ENCODE data around the gene FADS2.

GRCh38 chr11:61800331-61801281 is 27.5 kb upstream of the FADS2 start:
- TF ChIP-seq, protein P1, sequence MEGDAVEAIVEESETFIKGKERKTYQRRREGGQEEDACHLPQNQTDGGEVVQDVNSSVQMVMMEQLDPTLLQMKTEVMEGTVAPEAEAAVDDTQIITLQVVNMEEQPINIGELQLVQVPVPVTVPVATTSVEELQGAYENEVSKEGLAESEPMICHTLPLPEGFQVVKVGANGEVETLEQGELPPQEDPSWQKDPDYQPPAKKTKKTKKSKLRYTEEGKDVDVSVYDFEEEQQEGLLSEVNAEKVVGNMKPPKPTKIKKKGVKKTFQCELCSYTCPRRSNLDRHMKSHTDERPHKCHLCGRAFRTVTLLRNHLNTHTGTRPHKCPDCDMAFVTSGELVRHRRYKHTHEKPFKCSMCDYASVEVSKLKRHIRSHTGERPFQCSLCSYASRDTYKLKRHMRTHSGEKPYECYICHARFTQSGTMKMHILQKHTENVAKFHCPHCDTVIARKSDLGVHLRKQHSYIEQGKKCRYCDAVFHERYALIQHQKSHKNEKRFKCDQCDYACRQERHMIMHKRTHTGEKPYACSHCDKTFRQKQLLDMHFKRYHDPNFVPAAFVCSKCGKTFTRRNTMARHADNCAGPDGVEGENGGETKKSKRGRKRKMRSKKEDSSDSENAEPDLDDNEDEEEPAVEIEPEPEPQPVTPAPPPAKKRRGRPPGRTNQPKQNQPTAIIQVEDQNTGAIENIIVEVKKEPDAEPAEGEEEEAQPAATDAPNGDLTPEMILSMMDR (IDR thresholded peaks at IDR 0.05 in 4 of 5, conservative IDR thresholded peaks at IDR 0.05 in 1 of 5): no peak
- no peak for TF ChIP-seq POLR2A (IDR thresholded peaks at IDR 0.05)

Measured in gastrocnemius medialis (tissue), 4 donors.